Stimulated activated CD4-positive, alpha-beta T cell treated with anti-CD3 and anti-CD28 coated beads, TNF-alpha, amount 100 ng/mL, for 4 hours (primary cell): ENCODE data around the gene PDLIM7.
A peak's percentile ranks its signal among the peaks of the same experiment; 100 is the strongest.
"Not testable (repeated sequence)": the region's sequence is repeated elsewhere in the genome, so short reads cannot be mapped to it uniquely, and the experiment has no call there.

Experiments used
- DNase-seq, 3 experiments: peaks; one replicate each; pipeline ENCODE4 v3.0.0-alpha.2; 2020; ENCODE audit warnings: low read depth in 3 of 3

Gene PDLIM7

DNA sequence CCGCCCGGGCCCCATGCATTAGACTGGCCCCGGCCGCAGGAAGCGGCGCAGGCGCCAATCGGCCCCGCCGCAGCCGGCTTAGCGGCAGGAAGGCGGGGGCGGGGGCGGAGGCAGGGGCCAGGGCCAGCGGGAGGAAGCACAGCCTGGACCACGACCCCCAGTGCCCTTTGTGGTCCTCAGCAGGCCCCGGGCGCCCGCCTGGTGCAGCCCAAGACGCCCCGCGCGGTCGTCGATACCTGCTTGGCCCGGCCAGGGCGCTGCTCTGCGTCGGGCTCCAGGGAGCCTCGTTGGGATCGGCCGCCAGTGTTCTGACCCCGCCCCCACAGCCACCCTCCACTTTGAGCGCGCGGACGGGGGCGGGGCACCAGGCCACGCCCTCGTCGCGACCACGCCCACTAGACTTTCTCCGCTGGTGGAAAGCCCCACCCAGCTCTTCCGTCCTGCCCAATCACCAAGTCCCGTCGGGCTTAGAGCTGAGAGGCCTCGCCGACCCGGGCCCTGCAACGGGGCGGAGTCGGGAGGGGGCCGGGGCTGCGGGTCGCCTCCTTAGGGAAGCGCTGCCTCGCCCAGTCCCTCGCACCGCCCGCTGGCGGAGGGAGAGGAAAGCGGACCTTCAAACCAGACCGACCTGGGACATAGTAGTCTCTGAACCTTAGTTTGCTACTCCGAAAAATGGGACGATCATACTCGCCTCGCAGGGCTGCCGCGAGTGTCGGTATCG, at the start of gene PDLIM7:
Gene PDLIM7 (minus strand): TSS at position 313 of the 721 bp plus-strand sequence. CDS start 1,092 bp downstream, outside the sequence.
- DNase-seq: peak; percentile 86 to 90 (median 89)

DNA sequence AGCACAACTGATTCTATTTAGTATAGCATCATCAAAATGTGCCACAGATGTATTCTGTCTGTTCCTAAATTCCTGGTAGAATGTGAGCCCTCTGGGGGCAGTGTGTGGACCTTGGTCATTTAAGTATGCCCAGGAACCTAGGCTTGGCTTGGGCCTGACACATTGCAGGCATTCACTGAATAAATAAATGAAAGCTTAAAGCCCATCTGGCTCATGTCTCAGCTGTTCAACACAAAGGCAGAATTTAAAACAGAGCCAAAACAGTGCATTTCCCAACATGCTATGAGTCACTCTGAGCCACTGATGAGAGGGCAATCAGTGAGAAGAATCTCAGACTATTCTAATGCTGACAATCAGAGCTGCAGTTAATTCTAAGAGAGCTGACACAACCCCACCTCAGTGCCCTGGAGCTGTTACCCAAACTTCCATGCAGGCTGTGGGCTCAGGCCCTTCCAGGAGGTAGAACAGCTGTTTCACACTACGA, 48.9 kb upstream of the PDLIM7 start:
- DNase-seq: no peak

GRCh38 chr5:177545487-177546257, 48.3 kb upstream of the PDLIM7 start:
- DNase-seq: no peak

DNA sequence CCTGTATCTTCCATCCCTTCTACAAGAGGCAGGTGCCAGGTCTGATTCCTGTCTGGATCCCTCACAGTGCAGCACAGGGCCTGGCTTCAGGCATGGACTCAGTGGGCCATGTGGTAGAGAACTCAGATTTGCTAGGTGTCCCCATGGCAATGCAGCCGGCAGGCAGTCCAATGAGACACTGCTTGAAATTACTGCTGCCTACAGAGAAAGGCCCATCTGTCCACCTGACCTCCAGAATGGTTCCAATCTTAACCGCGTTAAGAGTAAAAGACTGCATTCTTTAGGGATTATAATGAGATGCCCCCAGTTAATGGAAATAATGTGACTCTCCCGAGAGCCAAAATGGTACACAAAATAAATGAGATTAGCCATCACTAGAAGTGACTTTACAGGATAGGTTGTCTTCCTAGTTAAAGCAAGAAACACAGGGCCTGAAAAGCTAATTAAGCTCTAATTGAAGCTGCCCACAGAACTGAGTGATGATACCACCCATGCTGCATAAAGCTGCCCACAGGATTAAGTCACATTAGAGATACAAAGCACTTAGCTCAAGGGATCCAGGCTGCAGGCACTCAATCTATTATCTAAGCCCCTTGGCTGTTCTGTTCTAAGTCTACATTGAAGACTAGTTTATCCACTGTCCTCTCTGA, 45.5 kb upstream of the PDLIM7 start:
- no peak for DNase-seq

DNA sequence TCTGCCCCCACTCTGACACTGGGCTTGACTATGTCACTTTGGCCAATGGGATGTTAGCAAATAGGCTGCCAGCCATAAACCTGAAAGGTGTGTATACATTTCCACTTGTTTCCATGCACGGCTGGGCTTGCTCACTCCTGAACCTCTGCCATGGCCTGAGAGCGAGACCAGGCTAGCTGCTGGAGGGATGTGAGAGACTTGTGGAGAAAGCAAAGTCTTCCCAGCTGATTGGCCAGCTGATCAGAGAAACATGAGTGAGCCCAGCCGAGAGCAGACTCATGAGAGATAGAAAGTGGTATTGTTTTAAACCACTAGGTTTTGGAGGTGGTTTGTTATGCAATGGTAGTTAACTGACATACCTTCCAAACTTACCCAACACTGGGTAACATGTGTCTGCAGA, 43.0 kb upstream of the PDLIM7 start:
- DNase-seq: no peak

GRCh38 chr5:177539411-177539810, 42.0 kb upstream of the PDLIM7 start:
- DNase-seq: no peak

GRCh38 chr5:177538876-177539275, 41.5 kb upstream of the PDLIM7 start:
- DNase-seq: no peak

- no peak for DNase-seq
Observed at GRCh38 chr5:177537389-177538361, 40.3 kb upstream of the PDLIM7 start.

DNA sequence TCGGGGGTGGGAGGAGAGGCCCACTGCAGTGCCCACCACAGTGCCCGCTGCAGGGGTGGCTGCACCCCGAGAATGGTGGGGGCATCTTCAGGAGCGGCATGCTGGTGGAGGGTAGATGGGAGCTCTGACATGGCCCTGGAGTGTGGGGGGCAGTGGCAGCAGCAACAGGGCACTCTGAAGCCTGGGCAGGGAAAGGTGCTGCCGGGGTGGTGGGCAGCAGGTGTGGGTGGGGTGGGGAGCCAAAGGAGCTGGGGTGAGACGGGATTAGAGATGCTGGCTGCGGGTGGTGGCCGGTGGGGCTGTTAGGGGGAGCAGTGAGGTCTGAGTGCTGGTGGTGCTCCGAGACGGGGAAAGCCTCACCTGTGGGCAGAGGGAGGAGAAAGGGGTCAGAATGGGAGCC, 39.0 kb upstream of the PDLIM7 start:
- no peak for DNase-seq

- no peak for DNase-seq
Observed at GRCh38 chr5:177535125-177535524, 37.7 kb upstream of the PDLIM7 start.

DNA sequence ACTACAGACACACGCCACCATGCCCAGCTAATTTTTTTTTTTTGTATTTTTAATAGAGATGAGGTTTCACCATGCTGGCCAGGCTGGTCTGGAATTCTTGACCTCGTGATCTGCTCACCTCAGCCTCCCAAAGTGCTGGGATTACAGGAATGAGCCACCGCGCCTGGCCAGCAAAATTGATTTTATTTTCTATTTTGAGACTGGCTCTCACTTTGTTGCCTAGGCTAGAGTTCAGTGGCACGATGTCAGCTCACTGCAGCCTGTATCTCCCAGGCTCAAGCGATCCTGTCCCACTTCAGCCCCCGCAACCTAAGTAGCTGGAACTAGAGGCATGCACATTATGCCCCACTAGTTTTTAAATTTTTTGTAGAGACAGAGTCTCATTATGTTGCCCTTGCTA, 37.0 kb upstream of the PDLIM7 start:
- not testable (repeated sequence) for DNase-seq

DNA sequence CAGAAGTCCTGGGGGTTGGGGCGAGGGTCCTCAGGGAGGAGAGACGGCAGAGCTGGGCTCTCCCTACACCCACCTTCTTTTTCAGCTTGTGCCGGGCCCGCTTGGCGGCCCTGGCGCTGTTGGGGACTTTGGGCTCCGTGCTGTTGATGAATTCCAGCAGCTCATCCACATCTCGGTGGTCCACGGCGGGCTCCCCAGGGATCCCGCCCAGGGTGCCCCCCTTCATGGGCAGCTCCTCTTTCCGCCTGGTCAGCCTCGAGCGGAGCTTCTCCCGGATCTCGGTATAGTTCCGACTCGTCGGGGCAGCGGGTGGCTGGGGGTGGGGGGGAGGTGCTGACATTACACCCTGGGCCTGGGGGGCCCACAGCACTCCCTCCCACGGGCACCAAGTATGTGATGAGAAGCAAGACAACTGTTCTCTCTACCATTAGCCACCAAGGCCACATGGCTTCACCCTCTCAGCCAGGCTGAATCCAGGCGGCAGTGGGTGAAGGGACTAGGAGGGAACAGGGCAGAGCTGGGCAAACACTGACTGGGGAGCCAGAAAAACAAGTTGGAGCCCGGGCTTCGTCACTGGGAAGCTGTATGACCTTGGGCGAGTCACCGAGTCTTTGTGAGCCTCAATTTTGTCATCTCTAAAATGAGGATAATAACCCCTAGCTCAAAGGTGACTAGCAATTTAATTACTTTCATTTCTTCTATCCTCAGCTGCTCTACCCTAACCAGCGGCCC, 34.0 kb upstream of the PDLIM7 start:
- DNase-seq: no peak

- no peak for DNase-seq
Observed at GRCh38 chr5:177530638-177531037, 33.2 kb upstream of the PDLIM7 start.

DNA sequence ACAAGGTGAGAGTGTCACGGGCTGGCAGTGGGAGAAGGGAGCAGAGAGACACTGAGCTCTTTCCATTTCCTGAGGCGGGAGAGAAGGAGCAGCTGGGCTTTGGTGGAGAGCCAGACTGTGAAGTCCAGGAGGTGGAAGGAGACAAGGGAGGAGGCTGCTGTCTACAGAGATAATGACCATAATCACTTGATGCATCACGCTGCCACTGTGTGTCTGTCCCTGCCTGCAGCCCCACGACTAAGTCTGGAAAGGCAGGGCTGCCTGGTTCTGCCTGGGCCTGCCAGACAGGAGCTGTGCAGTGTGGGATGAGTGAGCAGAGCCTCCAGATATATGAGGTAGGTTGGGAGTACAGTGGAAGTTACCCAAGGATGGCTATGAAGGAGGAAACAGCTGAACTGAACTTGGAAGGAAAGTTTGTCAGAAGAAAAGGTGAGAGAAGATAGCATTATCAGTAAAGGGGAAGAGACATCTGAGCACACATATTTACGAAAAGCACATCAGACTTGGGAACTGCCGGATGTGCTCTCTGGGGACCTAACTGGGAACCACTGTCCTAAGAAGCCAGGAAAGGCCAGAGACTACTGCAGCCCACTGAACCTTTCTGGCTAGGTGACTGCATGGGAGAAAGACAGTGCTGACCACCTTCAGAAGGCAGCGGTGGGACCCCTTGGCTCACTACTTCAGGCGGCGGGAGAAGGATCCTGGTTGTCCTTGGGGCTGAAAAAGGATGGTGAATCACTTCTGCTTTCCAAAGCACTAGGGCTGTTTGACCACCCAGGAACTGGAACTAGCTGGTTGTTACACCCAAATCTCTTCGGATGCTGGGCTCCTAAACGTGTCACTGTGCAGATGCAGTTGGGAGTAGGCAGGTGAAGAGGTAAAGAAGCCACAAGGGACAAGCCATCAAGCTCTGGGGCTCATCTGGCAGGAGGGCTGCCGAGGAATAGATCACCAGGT, 32.1 kb upstream of the PDLIM7 start:
- DNase-seq: no peak

DNA sequence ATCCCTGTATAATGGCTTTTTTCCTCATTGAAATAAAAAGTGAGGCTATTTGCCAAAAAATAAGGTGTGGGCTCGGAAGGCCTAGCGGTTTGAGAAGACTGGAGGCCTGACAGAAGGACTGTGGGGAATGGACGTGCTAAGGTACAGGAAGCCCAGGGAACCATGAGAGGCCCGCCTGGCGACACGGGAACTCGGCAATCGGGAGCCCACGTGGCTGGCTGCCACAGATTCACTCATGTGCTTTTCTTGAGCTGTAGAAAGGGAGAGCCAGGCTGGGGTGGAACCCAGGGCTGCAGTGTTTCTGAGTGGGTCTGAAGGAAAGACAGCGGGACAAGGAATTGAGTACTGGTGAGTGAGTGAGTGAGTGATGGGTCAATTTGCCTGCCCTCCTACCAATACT, 31.2 kb upstream of the PDLIM7 start:
- no peak for DNase-seq

DNA sequence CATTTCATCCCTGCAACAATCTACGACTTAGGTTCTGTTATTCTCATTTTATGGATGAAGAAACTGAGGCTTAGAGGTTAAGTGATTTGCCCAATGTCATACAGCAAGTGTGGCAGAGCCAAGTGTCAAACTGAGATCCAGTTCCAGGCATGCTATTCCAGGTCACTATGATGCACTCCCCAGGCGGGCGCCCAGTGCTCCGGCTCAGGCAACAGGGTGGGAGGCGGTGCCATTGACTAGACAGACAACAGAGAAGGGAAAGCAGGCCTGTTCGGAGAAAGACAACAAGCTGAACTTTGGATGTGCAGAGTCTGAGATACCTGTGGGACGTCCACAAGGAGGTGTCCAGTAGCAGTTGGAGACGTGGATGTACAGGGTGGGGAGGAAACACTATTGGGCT, 30.2 kb upstream of the PDLIM7 start:
- DNase-seq: no peak

DNA sequence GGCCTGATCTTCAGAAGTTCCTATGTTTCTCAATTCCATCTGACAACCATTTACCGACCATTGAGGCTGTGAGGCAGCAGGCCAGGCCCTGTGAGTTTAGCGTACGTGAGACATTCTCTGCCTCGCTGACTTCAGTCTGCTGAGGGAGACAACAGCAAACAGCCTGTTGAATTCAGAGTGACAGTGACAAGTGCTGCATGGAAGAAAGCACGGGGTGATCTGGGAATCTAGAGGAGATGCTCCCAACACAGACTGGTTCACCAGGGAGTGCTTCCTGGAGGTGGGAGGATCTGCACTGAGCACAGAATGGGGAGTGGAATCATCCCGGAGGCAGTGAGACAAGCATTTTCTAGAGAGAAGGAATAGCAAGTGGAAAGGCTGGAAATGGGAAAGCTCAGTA, 29.4 kb upstream of the PDLIM7 start:
- DNase-seq: no peak

DNA sequence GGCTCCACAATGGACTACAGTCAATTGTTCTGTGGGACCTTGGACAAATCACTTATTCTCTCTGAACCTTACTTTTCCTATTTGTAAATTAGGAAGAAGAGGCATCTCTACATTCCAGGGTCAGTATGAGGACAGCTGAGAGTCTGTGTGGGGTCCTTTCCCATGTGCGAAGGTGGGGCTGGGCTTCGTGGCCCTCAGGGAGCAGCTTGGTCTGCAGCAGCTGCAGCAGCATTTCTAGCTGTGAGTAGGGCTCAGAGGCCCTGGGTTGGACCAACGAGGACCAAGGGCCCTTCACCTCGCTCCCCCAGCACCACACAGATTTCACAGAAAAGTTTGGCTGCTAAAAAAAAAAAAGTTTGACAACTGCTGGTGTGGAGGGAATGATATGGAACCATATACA, 28.8 kb upstream of the PDLIM7 start:
- DNase-seq: no peak

- DNase-seq: no peak
Observed at GRCh38 chr5:177524941-177525655, 27.7 kb upstream of the PDLIM7 start.
